Esophagus muscularis mucosa (tissue), 3 donors: ENCODE data around the gene CRISPLD2.

Experiments used
- POLR2A ChIP-seq: fragments of 450-650 bp; IDR thresholded peaks from one replicate; pipeline ENCODE4 v1.6.1; 2017; ENCODE audit warnings: antibody characterized with exemption, moderate library complexity, mild to moderate bottlenecking, low read depth
- TF ChIP-seq, protein P1 (sequence below), 3 experiments: fragments of 200-600 bp in 2 of 3; fragments of 450-650 bp in 1 of 3; sonication (generic) in 2 of 3; IDR thresholded peaks; one replicate each; pipeline ENCODE4 v1.5.1; 2017 to 2019; ENCODE audit warnings: antibody characterized with exemption in 3 of 3, mild to moderate bottlenecking in 2 of 3, moderate library complexity in 1 of 3

DNA sequence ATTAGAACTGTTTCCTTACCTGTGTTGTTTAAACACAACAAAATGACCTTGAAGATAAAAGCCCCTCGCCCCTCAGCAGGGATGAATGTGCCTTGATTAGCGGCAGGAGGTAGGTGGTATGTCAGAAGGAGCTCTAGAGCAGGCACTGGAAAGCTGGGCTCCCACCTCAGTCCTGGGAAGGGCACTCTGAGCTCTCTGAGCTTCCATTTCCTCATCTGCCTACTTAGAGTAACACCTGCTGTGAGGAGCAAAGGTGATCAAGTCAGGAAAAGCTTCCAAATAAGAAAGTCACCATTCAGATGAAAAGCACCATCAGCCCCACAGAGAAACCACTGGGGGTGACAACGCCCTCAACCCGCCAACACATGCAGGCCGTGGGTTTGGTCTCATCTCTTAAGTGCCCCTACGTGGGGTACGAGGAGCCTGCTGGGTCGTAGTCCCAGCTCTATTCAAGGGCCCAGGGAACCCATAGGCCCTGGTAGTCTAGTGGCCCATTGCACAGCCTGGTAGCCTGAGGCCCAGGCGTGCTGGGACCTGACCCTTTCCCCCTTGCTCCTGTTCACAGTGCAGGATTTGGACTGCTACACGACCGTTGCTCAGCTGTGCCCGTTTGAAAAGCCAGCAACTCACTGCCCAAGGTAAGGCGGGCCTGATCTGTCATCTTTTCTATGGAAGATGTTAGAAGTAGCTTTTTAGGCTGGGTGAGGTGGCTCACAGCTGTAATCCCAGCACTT lies 57.3 kb downstream of the CRISPLD2 start:
- TF ChIP-seq, protein P1, sequence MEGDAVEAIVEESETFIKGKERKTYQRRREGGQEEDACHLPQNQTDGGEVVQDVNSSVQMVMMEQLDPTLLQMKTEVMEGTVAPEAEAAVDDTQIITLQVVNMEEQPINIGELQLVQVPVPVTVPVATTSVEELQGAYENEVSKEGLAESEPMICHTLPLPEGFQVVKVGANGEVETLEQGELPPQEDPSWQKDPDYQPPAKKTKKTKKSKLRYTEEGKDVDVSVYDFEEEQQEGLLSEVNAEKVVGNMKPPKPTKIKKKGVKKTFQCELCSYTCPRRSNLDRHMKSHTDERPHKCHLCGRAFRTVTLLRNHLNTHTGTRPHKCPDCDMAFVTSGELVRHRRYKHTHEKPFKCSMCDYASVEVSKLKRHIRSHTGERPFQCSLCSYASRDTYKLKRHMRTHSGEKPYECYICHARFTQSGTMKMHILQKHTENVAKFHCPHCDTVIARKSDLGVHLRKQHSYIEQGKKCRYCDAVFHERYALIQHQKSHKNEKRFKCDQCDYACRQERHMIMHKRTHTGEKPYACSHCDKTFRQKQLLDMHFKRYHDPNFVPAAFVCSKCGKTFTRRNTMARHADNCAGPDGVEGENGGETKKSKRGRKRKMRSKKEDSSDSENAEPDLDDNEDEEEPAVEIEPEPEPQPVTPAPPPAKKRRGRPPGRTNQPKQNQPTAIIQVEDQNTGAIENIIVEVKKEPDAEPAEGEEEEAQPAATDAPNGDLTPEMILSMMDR (IDR thresholded peaks at IDR 0.05) = no peak
- TF ChIP-seq POLR2A = no peak
